ENCODE measurements around the gene DNAJC4.

The DNAJC4 gene

GRCh38 chr11:64249038-64249437 is 18.7 kb downstream of the DNAJC4 start:
- Histone ChIP-seq H3K9me3 (ENCODE audit: insufficient read depth, low read depth, low read length) (no peaks in the 10 kb centered on the region), H3F3A (ENCODE audit: low read depth) (peaks cover 3% of the 10 kb centered on the region; the same call in 1 of the 2 replicates), H3K27me3 (ENCODE audit: insufficient read depth, low read length, poor library complexity, severe bottlenecking) (no peaks in the 10 kb centered on the region), H3K4me1 (ENCODE audit: insufficient read depth, low read length, poor library complexity, severe bottlenecking) (peaks cover 39% of the 10 kb centered on the region), H3K36me3 (ENCODE audit: insufficient read depth, low read length) (peaks cover 3% of the 10 kb centered on the region; the same call in 1 of the 2 replicates), H3K4me2 (ENCODE audit: low read depth, low read length, poor library complexity, severe bottlenecking) (no peak overlapping the region), H3K4me3 (ENCODE audit: low read length, poor library complexity, severe bottlenecking) (no peak overlapping the region), H2AFZ (ENCODE audit: low read length) (no peak overlapping the region), H3K9me2 (replicated peaks; ENCODE audit: low read depth, low read length) (no peaks in the 10 kb centered on the region), H3K9ac (ENCODE audit: low read depth, low read length, poor library complexity, severe bottlenecking) (no peak overlapping the region), H4K20me1 (ENCODE audit: insufficient read depth, low read length, poor library complexity, severe bottlenecking) (peaks cover 15% of the 10 kb centered on the region), H3K79me2 (ENCODE audit: insufficient read depth, low read length) (peaks cover 28% of the 10 kb centered on the region)
- no peak for TF ChIP-seq EZH2phosphoT487 (IDR thresholded peaks at IDR 0.05; ENCODE audit: borderline replicate concordance)
- no peak for TF ChIP-seq CTCF (conservative IDR thresholded peaks at IDR 0.05; ENCODE audit: low read length)

- H3K79me2 ChIP-seq (ENCODE audit: insufficient read depth, low read length), result peaks cover 21% of the 10 kb centered on the region
- H3K4me2 ChIP-seq (ENCODE audit: low read depth, low read length, poor library complexity, severe bottlenecking), result peak overlapping the region; percentile 89
- H4K20me1 ChIP-seq (ENCODE audit: insufficient read depth, low read length, poor library complexity, severe bottlenecking), result peaks cover 14% of the 10 kb centered on the region
- no peak for TF ChIP-seq CTCF (conservative IDR thresholded peaks at IDR 0.05; ENCODE audit: low read length)
- TF ChIP-seq EZH2phosphoT487 (IDR thresholded peaks at IDR 0.05; ENCODE audit: borderline replicate concordance), result no peak
- H3K36me3 ChIP-seq (ENCODE audit: insufficient read depth, low read length), result no peaks in the 10 kb centered on the region
- H3K9ac ChIP-seq (ENCODE audit: low read depth, low read length, poor library complexity, severe bottlenecking), result no peak overlapping the region
- no peaks in the 10 kb centered on the region for H3K27me3 ChIP-seq (ENCODE audit: insufficient read depth, low read length, poor library complexity, severe bottlenecking)
- H3K9me2 ChIP-seq (replicated peaks; ENCODE audit: low read depth, low read length), result no peaks in the 10 kb centered on the region
- no peak overlapping the region for H3K4me3 ChIP-seq (ENCODE audit: low read length, poor library complexity, severe bottlenecking)
- H3K9me3 ChIP-seq (ENCODE audit: insufficient read depth, low read depth, low read length), result no peaks in the 10 kb centered on the region
- H3F3A ChIP-seq (ENCODE audit: low read depth), result peaks cover 3% of the 10 kb centered on the region; the same call in 1 of the 2 replicates
- H3K4me1 ChIP-seq (ENCODE audit: insufficient read depth, low read length, poor library complexity, severe bottlenecking), result peaks cover 35% of the 10 kb centered on the region
- H2AFZ ChIP-seq (ENCODE audit: low read length), result no peak overlapping the region
Measured at GRCh38 chr11:64249563-64250414, 19.4 kb downstream of the DNAJC4 start.

GRCh38 chr11:64250415-64251015 is 20.2 kb downstream of the DNAJC4 start:
- Histone ChIP-seq H3K36me3 (ENCODE audit: insufficient read depth, low read length) (no peaks in the 10 kb centered on the region), H3K79me2 (ENCODE audit: insufficient read depth, low read length) (peaks cover 14% of the 10 kb centered on the region), H3K4me2 (ENCODE audit: low read depth, low read length, poor library complexity, severe bottlenecking) (peak overlapping the region; percentile 89), H3F3A (ENCODE audit: low read depth) (peaks cover 3% of the 10 kb centered on the region; the same call in 1 of the 2 replicates), H3K9me2 (replicated peaks; ENCODE audit: low read depth, low read length) (no peaks in the 10 kb centered on the region), H3K9me3 (ENCODE audit: insufficient read depth, low read depth, low read length) (no peaks in the 10 kb centered on the region), H4K20me1 (ENCODE audit: insufficient read depth, low read length, poor library complexity, severe bottlenecking) (peaks cover 6% of the 10 kb centered on the region), H3K9ac (ENCODE audit: low read depth, low read length, poor library complexity, severe bottlenecking) (peak overlapping the region; percentile 67), H3K27me3 (ENCODE audit: insufficient read depth, low read length, poor library complexity, severe bottlenecking) (no peaks in the 10 kb centered on the region), H3K4me1 (ENCODE audit: insufficient read depth, low read length, poor library complexity, severe bottlenecking) (peaks cover 30% of the 10 kb centered on the region), H3K4me3 (ENCODE audit: low read length, poor library complexity, severe bottlenecking) (peak overlapping the region; percentile 84), H2AFZ (ENCODE audit: low read length) (peak overlapping the region; percentile 99)
- TF ChIP-seq EZH2phosphoT487 (IDR thresholded peaks at IDR 0.05; ENCODE audit: borderline replicate concordance) (no peak), CTCF (conservative IDR thresholded peaks at IDR 0.05; ENCODE audit: low read length) (no peak)
